Stimulated activated CD4-positive, alpha-beta T cell treated with anti-CD3 and anti-CD28 coated beads, TNF-alpha, amount 100 ng/mL, for 48 hours (primary cell): ENCODE data around the gene MTERF4.

Source experiments
- DNase-seq, 3 donors: peaks; one replicate each; pipeline ENCODE4 v3.0.0-alpha.2; 2020; ENCODE audit warnings: low read depth in 3 of 3

Gene MTERF4

GRCh38 chr2:241068942-241069810 is 32.9 kb downstream of the MTERF4 start:
- DNase-seq: no peak

DNA sequence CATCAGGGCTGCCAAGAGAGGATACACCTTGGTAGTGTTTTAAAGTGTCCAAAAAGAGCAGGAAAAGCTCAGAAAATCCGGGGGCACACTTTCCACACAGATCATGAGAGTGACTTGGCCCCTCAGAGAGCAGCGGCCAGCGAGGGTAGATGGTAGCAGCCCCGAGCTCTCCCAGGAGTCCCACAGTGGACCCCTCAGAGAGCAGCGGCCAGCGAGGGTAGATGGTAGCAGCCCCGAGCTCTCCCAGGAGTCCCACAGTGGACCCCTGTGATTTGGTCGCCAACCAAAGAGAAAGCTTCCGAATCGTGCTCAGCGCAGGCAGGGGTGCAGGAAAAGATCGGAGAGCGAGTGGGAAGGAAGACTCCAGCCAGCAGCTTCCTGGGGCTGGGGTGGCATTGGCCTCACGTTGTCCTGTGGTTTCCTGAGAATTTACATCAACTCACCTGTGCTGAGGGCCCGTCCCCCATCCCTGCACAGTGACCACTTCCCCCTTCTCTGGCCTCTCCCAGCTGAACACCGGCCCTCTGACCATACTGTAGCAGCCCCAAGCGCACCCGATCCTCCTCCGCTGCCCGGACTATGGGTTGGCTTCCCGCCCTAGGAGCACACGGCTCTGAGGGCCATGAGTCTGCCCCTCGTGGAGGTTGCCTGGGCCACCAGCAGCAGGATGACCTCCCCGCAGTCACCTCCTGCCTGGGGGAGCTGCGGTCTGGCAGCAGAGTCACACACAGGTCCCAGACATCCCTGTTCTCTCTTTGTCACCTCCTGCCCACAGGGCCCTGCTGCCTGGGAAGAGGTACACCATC is 33.7 kb downstream of the MTERF4 start:
- no peak for DNase-seq

GRCh38 chr2:241067501-241068135 is 34.5 kb downstream of the MTERF4 start:
- DNase-seq: no peak

GRCh38 chr2:241066893-241067341 is 35.2 kb downstream of the MTERF4 start:
- no peak for DNase-seq

DNA sequence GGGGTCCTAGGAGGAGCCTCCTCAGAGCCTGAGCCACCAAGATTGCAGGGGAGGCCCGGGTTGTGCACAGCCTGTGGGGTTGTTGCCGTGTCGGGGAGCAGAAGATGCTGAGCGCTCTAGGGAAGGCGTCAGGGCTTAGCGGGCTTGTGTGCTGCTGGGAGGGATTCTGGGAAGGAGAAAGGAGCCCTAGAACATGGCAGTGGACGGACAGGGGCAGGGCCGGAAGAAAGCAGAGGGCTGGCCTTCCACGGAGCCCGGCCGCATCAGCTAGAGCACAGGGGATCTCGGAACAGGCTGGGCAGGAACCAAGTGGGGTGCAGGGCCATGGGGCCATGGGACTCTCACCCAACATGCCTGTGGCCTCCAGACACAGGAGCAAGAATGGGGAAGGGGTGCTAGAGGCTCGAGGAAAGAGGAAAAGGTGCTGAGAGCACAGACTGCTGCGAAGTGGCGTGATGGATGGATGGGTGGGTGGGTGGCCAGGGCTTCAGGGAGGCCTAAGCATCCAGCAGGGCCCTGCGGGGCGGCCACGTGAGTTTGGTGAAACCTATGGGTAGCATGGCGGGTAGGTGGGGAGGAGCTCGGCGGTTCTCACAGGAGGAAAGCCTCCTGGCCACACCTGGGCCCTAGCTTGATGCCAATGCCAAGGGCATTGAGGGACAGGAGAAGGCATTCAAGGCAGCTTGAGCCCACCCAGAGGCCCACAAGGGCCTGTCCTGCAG is 35.8 kb downstream of the MTERF4 start:
- DNase-seq: no peak

DNA sequence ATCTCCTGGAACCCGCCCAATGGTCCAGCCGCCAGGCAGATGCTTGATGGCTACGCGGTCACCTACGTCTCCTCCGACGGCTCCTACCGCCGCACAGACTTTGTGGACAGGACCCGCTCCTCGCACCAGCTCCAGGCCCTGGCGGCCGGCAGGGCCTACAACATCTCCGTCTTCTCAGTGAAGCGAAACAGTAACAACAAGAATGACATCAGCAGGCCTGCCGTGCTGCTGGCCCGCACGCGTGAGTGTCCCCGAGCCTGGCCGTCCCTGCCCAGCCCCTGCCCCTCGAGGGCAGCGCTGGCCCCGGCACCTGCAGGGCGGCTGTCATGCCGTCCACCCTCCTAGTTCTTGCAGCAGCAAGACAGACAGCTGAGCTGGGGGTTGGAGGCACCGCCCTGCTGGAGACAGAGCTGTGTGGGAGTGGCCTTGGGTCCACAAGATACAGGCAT is 36.7 kb downstream of the MTERF4 start:
- DNase-seq: no peak

GRCh38 chr2:241064802-241065354 is 37.2 kb downstream of the MTERF4 start:
- no peak for DNase-seq

GRCh38 chr2:241064008-241064801 is 37.9 kb downstream of the MTERF4 start:
- DNase-seq: peak in 1 of 3 donors; percentile 34

DNA sequence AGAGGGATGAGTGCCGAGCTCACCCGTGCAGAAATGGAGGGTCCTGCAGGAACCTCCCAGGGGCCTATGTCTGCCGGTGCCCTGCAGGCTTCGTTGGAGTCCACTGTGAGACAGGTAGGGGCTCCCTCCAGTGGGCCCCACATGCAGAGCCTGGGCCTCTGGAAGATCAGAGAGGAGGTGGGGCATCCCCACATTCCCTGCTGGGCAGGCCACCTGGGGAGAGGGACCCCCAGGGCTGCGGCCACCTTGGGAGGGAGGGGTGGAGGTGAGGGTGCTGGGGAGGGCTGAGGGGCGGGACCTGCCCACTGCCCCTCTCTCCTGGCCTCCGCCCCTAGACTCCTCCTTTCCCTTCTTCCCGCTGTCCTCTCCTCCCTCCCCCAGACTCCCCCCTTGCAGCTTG is 38.5 kb downstream of the MTERF4 start:
- no peak for DNase-seq

GRCh38 chr2:241063093-241063551 is 39.0 kb downstream of the MTERF4 start:
- no peak for DNase-seq

DNA sequence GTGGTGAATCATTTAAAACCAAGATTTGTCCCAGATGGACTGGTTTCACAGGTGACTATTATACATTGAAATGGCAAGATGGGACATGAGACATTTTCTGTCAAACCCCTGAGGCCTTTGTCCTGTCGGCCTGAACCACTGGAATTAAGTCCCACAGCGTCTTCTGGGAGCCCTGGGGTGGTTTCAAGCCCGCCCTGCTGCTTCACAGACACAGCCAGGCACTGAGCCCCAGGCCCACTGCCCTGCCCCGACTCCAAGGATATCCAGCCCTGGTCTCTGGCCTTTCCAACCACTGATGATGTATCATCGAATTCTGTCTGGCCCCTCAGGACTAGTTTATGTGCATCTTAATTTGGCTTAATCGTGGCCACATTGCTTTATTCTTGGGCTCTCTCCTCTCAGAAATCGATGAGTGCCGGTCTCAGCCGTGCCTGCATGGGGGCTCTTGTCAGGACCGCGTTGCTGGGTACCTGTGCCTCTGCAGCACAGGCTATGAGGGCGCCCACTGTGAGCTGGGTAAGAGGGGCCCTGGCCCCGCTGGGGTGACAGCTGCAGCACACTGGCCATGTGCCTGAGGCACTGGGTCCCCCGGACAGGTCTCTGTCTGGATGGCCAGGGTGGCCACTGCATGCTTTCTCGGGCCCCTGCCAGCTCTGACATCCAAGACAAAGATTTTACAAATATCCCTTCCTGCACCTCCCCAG is 39.5 kb downstream of the MTERF4 start:
- DNase-seq: no peak

DNA sequence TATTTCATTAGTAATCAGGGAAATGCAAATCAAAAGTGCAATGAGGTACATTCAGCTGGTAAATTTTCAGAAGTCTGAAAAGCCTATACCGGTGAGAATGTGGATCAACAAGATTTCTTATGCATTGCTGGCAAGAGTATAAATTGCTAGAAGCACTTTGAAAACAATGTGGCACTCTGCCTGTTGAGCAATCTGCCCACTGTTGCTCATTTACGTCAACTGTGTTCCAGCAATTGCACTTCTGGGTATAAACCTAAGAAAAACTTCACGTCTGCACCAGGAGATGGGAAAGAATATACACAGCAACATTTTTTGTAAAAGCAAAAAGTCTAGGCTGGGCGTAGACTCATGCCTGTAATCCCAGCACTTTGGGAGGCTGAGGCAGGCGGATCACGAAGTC is 40.8 kb downstream of the MTERF4 start:
- DNase-seq: no peak

GRCh38 chr2:241053576-241054251 is 48.4 kb downstream of the MTERF4 start:
- DNase-seq: no peak

DNA sequence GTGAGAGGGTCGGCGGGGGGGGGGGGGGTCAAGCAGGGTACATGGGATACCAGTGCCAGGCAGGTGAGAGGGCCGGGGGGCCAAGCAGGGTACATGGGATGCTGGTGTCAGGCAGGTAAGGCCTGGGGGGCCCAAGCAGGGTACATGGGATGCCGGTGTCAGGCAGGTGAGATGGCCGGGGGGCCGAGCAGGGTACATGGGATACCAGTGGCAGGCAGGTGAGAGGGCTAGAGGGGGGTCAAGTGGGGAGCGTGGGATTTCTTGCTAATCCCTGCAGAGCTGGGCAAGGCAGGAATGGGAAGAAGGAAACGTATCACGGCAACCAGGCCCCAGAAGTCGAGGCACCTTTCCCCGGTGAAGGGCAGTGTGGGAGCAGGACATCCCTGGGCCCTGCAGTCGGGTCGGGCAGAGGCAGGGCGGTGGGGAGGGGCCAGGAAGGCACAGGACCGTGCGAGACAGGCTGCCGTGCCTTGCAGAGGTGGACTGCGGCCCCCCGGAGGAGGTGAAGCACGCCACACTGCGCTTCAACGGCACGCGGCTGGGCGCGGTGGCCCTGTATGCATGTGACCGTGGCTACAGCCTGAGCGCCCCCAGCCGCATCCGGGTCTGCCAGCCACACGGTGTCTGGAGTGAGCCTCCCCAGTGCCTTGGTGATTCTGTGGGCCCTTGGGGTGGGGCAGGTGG is 49.3 kb downstream of the MTERF4 start:
- no peak for DNase-seq

DNA sequence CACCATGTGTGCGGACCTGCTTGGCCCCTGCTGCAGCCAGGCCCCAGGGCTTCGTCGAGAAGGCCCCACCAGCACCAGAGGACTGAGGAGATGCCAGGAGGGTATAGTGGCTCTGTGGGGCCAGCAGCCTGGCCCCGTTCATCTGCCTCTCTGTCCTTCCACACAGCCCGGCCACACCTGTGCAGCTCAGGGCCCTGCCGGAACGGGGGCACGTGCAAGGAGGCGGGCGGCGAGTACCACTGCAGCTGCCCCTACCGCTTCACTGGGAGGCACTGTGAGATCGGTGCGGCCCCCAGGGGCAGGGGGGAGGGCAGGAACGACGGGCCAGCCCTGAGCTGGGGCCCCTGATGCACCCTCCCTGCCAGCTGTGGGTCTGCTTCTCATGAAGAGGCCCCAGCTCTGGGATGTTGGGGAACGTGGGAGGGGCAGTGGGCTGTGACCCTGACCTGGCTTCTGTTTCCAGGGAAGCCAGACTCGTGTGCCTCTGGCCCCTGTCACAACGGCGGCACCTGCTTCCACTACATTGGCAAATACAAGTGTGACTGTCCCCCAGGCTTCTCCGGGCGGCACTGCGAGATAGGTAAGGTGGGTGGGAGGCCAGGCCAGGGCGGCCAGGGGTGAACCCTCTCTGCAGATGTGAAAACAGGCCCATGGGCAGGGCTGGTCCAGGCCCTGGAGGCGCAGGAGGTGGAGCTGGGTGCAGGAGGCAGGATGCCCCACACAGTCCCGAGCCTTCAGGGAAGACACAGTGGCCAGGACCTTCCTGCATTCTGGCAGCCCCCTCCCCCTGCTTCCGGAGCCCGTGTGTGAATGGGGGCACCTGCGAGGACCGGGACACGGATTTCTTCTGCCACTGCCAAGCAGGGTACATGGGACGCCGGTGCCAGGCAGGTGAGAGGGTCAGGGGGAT is 50.3 kb downstream of the MTERF4 start:
- DNase-seq: no peak

DNA sequence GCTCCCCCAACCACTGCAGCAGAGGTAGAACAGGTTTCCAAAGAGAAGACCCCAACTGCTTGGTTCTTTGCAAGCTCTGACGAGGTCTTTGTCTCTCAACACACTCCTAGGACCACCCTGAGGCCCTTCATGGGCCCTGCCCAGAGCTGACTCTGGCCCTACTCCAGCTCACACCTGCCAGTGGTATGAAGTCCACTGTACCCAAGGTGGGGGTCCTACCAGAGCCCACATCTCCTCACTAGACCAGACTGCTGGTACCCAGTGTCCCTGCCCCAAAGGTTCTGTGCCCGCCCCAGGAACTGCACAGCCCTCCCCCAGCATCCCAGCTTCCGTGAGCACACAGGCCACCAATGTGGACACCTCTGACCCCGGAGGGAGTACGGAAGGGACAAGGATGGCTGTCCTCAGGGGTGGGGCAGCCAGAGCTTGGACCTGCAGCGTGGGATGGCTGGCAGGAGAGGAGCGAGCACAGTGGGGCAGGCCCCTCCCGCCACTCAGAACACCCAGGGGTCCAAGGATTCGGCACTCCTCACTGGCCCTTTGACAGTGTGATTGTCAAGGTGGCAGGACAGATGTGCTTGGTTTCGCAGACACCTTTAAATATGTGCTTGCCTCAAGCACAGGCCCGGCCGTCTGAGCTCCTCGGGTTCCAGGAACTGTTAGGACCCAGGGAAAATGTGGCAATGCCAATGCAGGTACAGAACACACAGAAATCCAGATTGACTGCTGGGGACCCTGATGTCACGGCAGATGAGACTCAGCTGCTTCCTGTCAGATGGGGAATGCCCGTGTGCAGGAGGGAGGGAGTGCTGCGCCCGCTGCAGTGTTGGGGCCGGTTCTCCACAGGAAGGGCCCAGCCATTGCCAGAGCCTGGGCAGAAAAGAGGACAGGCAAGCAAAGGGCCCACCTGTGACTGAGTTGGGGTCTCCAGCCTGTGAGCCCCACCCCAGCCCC is 51.2 kb downstream of the MTERF4 start:
- DNase-seq: no peak
